HepG2 (cell line): ENCODE data around the gene AGXT. TPM values are rescaled to one million over a fixed set of nuclear protein-coding genes. Genes with fewer than 3 reads are reported as not detected.
A peak's percentile ranks its signal among the peaks of the same experiment; 100 is the strongest.

Source experiments
- ARID5B ChIP-seq: IDR thresholded peaks from 2 replicates; pipeline ENCODE4 v1.4.0; 2020; ENCODE audit warnings: mild to moderate bottlenecking, missing genetic modification reagents
- DMAP1 ChIP-seq: IDR thresholded peaks from 2 replicates; pipeline ENCODE4 v1.6.1; 2016
- E2F5 ChIP-seq: sonication (generic); formaldehyde crosslinking; conservative IDR thresholded peaks from 2 replicates; pipeline ENCODE4 v1.4.0; 2020; ENCODE audit warnings: missing genetic modification reagents
- EP300 ChIP-seq, 3 experiments: sonication (generic) in 1 of 3; formaldehyde crosslinking in 1 of 3; IDR thresholded peaks; 2 replicates each; pipeline versions ENCODE4 v1.5.1 to v1.6.1; 2011 to 2020; ENCODE audit warnings: low read depth in 2 of 3, low read length in 2 of 3, borderline replicate concordance in 1 of 3, improper control_type of control experiment in 1 of 3, mild to moderate bottlenecking in 1 of 3, missing genetic modification reagents in 1 of 3, moderate library complexity in 1 of 3
- FOXA1 ChIP-seq, 2 experiments: fragments of 450-650 bp in 1 of 2; sonication (generic) in 1 of 2; formaldehyde crosslinking in 1 of 2; IDR thresholded peaks; 2 replicates each; pipeline versions ENCODE4 v1.4.0 to v1.6.1; 2016 to 2020; ENCODE audit warnings: missing genetic modification reagents in 1 of 2
- HBP1 ChIP-seq: IDR thresholded peaks from 2 replicates; pipeline ENCODE4 v1.6.1; 2016; ENCODE audit warnings: low read depth, control low read depth
- HOMEZ ChIP-seq: IDR thresholded peaks from 2 replicates; pipeline ENCODE4 v1.6.1; 2016; ENCODE audit warnings: low read depth
- MLX ChIP-seq: IDR thresholded peaks from 2 replicates; pipeline ENCODE4 v1.6.1; 2016
- NFIB ChIP-seq: sonication (generic); formaldehyde crosslinking; IDR thresholded peaks from 2 replicates; pipeline ENCODE4 v1.9.0; 2021; ENCODE audit warnings: missing genetic modification reagents, mild to moderate bottlenecking, borderline replicate concordance
- NONO ChIP-seq, 2 experiments: fragments of 450-650 bp in 1 of 2; sonication (generic) in 1 of 2; formaldehyde crosslinking in 1 of 2; IDR thresholded peaks in 1 of 2; conservative IDR thresholded peaks in 1 of 2; 2 replicates each; pipeline versions ENCODE4 v1.6.1 to v1.8.0; 2017 to 2022; ENCODE audit warnings: mild to moderate bottlenecking in 1 of 2, missing genetic modification reagents in 1 of 2, moderate library complexity in 1 of 2
- PRPF4 ChIP-seq: fragments of 200-400 bp; formaldehyde crosslinking; IDR thresholded peaks from 2 replicates; pipeline ENCODE4 v1.6.1; 2016; ENCODE audit warnings: low read length, low read depth; ENCODE audit not compliant: poor library complexity, severe bottlenecking
- REXO4 ChIP-seq: sonication (generic); formaldehyde crosslinking; IDR thresholded peaks from 2 replicates; pipeline ENCODE4 v1.8.0; 2022; ENCODE audit warnings: missing genetic modification reagents, mild to moderate bottlenecking, borderline replicate concordance
- SIN3A ChIP-seq: IDR thresholded peaks from 2 replicates; pipeline ENCODE4 v1.6.1; 2011; ENCODE audit warnings: low read depth, mild to moderate bottlenecking, control low read depth, low read length, borderline replicate concordance
- SMC3 ChIP-seq: IDR thresholded peaks from 2 replicates; pipeline ENCODE4 v1.6.1; 2011; ENCODE audit warnings: low read length, improper control_type of control experiment
- SRSF4 ChIP-seq: fragments of 200-400 bp; formaldehyde crosslinking; IDR thresholded peaks from one replicate; pipeline ENCODE4 v1.6.1; 2018; ENCODE audit warnings: mild to moderate bottlenecking, low read depth, low read length, moderate library complexity; ENCODE audit not compliant: poor library complexity, severe bottlenecking
- ZNF296 ChIP-seq: sonication (generic); formaldehyde crosslinking; conservative IDR thresholded peaks from 2 replicates; pipeline ENCODE4 v1.5.0; 2020; ENCODE audit warnings: mild to moderate bottlenecking, missing genetic modification reagents
- ZNF3 ChIP-seq: IDR thresholded peaks from 2 replicates; pipeline ENCODE4 v1.7.0; 2017; ENCODE audit warnings: inconsistent platforms
- ZNF562 ChIP-seq: sonication (generic); formaldehyde crosslinking; IDR thresholded peaks from 2 replicates; pipeline ENCODE4 v1.8.0; 2022; ENCODE audit warnings: missing genetic modification reagents, borderline replicate concordance
- ZNF670 ChIP-seq: sonication (generic); formaldehyde crosslinking; IDR thresholded peaks from 2 replicates; pipeline ENCODE4 v1.8.0; 2022; ENCODE audit warnings: mild to moderate bottlenecking, missing genetic modification reagents, borderline replicate concordance
- ZNF790 ChIP-seq: sonication (generic); formaldehyde crosslinking; IDR thresholded peaks from 2 replicates; pipeline ENCODE4 v1.8.0; 2022; ENCODE audit warnings: missing genetic modification reagents, mild to moderate bottlenecking, borderline replicate concordance
- polyA plus RNA-seq, 8 experiments: library from polyadenylated mRNA; depleted of rRNA in 3 of 8; stranded (reverse) in 7 of 8; unstranded in 1 of 8; fragments of >200 nt; fragmentation: Illumina TruSeq in 4 of 8; extraction: Trizol in 4 of 8; gene quantifications; 2 replicates each; pipeline versions ENCODE4 v1.2.1 to v1.2.3, GENCODE V29; 2011 to 2016; ENCODE audit warnings: low read depth in 4 of 8, missing spikeins in 1 of 8, mixed read lengths in 1 of 8; ENCODE audit not compliant: insufficient read depth in 1 of 8
- total RNA-seq, 5 experiments: library from RNA; depleted of rRNA; stranded (reverse); fragments of >200 nt; fragmentation: Illumina TruSeq; extraction: Trizol; gene quantifications; 2 replicates each; pipeline ENCODE4 v1.2.3, GENCODE V29; 2016; ENCODE audit warnings: low read depth in 1 of 5

The AGXT gene
- total and polyA plus RNA-seq, 2 of the 13 experiments (the other 11 are each of a cell fraction or from before 2014, with no cell fraction given) = 41.9 to 96.1 TPM

GRCh38 chr2:240840435-240841060 lies 28.1 kb upstream of the AGXT start (continued):
- 0 out of 2 replicates have a peak, but pooled peaks have one; percentile 23 for TF ChIP-seq ARID5B (CRISPR knock-in tag)
- no peak for TF ChIP-seq PRPF4
- no peak for TF ChIP-seq ZNF562 (CRISPR knock-in tag)
- TF ChIP-seq REXO4 (CRISPR knock-in tag) = no peak
- no peak for TF ChIP-seq FOXA1 (IDR thresholded peaks at IDR 0.05)
- peak; percentile 49 for TF ChIP-seq FOXA1 (CRISPR knock-in tag; IDR thresholded peaks at IDR 0.05)
- TF ChIP-seq HBP1 (CRISPR knock-in tag) = 0 out of 2 replicates have a peak, but pooled peaks have one; percentile 32
- no peak for TF ChIP-seq ZNF3 (CRISPR knock-in tag)
- no peak for TF ChIP-seq E2F5 (CRISPR knock-in tag)
- no peak for TF ChIP-seq SRSF4
- TF ChIP-seq EP300 (IDR thresholded peaks at IDR 0.05; ENCODE audit: low read depth in 2 of 2, low read length in 2 of 2) = no peak
- TF ChIP-seq EP300 (CRISPR knock-in tag; IDR thresholded peaks at IDR 0.05; ENCODE audit: borderline replicate concordance) = no peak
- TF ChIP-seq NONO (IDR thresholded peaks at IDR 0.05) = no peak
- no peak for TF ChIP-seq NONO (CRISPR knock-in tag; conservative IDR thresholded peaks at IDR 0.05)
- TF ChIP-seq HOMEZ = 0 out of 2 replicates have a peak, but pooled peaks have one; percentile 47
- TF ChIP-seq NFIB = no peak
- TF ChIP-seq ZNF296 (CRISPR knock-in tag) = peak; percentile 94
- TF ChIP-seq DMAP1 = no peak
- TF ChIP-seq ZNF790 = no peak
- TF ChIP-seq ZNF670 = no peak
- peak; percentile 94 for TF ChIP-seq SMC3
- no peak for TF ChIP-seq MLX (CRISPR knock-in tag)
- no peak for TF ChIP-seq SIN3A
